Measurements from ENCODE around the gene MB21D2.

Gene MB21D2

GRCh38 chr3:192858849-192859585 is 58.6 kb downstream of the MB21D2 start:
- Histone ChIP-seq H3K4me3 (ENCODE audit: low read length) (no peak overlapping the region), H3K36me3 (replicated peaks; ENCODE audit: insufficient read depth, low read length) (no peaks in the 10 kb centered on the region), H2AFZ (ENCODE audit: low read length) (no peak overlapping the region), H3K9ac (ENCODE audit: low read length) (no peak overlapping the region), H3K79me2 (ENCODE audit: low read length) (no peaks in the 10 kb centered on the region; the same call in 1 of the 2 replicates), H3K9me3 (replicated peaks; ENCODE audit: insufficient read depth, low read length) (no peaks in the 10 kb centered on the region), H3K9me2 (replicated peaks; ENCODE audit: insufficient read depth, low read length) (no peaks in the 10 kb centered on the region), H3K27ac (ENCODE audit: low read length) (no peak overlapping the region), H3K4me1 (ENCODE audit: low read length) (peaks cover 20% of the 10 kb centered on the region), H3F3A (ENCODE audit: insufficient read depth, low read length) (peaks cover 4% of the 10 kb centered on the region; the same call in 1 of the 2 replicates), H3K27me3 (replicated peaks; ENCODE audit: insufficient read depth, low read length) (no peaks in the 10 kb centered on the region), H3K4me2 (ENCODE audit: low read depth, low read length) (no peak overlapping the region), H4K20me1 (ENCODE audit: insufficient read depth, low read length) (no peaks in the 10 kb centered on the region)
- DNase-seq: no peak
- TF ChIP-seq EZH2phosphoT487 (IDR thresholded peaks at IDR 0.05; ENCODE audit: low read length): no peak
- TF ChIP-seq EZH2 (optimal IDR thresholded peaks at IDR 0.05; ENCODE audit: low read depth, low read length): no peak
- TF ChIP-seq, protein P1, sequence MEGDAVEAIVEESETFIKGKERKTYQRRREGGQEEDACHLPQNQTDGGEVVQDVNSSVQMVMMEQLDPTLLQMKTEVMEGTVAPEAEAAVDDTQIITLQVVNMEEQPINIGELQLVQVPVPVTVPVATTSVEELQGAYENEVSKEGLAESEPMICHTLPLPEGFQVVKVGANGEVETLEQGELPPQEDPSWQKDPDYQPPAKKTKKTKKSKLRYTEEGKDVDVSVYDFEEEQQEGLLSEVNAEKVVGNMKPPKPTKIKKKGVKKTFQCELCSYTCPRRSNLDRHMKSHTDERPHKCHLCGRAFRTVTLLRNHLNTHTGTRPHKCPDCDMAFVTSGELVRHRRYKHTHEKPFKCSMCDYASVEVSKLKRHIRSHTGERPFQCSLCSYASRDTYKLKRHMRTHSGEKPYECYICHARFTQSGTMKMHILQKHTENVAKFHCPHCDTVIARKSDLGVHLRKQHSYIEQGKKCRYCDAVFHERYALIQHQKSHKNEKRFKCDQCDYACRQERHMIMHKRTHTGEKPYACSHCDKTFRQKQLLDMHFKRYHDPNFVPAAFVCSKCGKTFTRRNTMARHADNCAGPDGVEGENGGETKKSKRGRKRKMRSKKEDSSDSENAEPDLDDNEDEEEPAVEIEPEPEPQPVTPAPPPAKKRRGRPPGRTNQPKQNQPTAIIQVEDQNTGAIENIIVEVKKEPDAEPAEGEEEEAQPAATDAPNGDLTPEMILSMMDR (IDR thresholded peaks at IDR 0.05; ENCODE audit: low read length): no peak

DNA sequence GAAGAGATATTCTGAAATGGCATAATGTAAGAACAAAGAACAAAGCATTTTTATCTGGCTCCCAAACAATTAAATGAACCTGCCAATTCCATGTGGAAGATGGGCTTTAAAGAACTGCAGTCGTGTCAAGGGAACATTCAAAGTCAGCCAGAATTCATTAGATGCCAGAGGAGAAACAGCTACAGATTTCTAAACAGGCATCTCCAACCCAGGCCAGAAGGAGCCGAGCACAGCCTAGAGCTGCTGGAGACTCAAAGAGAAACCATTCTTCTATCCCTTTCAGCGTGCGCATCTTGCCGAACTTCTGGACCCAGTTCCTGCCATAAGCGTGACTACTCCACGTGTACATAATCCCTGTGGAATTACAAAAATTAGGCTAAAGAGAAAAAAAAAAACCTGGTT is 60.4 kb downstream of the MB21D2 start:
- Histone ChIP-seq H3K4me3 (ENCODE audit: low read length) (no peak overlapping the region), H3K79me2 (ENCODE audit: low read length) (no peaks in the 10 kb centered on the region; the same call in 1 of the 2 replicates)
- TF ChIP-seq EZH2phosphoT487 (IDR thresholded peaks at IDR 0.05; ENCODE audit: low read length) (no peak), EZH2 (optimal IDR thresholded peaks at IDR 0.05; ENCODE audit: low read depth, low read length) (no peak)
- TF ChIP-seq, protein P1 (IDR thresholded peaks at IDR 0.05; ENCODE audit: low read length): no peak

DNA sequence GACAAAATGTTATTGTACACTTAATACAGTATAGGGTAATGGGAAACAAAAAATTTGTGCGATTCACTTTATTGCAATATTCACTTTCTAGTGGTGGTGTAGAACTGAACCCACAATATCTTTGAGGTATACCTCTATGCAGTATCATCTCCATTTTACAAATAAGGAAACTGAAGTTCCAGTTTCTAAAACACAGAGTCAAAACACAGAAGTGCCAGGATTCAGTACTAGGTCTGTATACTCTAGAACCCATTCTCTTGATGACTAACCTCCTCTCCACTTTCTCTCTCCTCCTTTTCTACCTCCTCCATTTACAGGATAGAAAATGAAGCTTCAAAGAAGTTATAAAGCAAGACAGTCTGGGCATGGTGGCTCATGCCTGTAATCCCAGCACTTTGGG is 62.2 kb downstream of the MB21D2 start:
- no peak for TF ChIP-seq EZH2 (optimal IDR thresholded peaks at IDR 0.05; ENCODE audit: low read depth, low read length)
- TF ChIP-seq, protein P1 (IDR thresholded peaks at IDR 0.05; ENCODE audit: low read length): no peak
- no peak for TF ChIP-seq EZH2phosphoT487 (IDR thresholded peaks at IDR 0.05; ENCODE audit: low read length)
- H4K20me1 ChIP-seq (ENCODE audit: insufficient read depth, low read length): no peaks in the 10 kb centered on the region
- H3K79me2 ChIP-seq (ENCODE audit: low read length): no peaks in the 10 kb centered on the region
- H3K9ac ChIP-seq (ENCODE audit: low read length): no peak overlapping the region
- no peaks in the 10 kb centered on the region for H3K27me3 ChIP-seq (replicated peaks; ENCODE audit: insufficient read depth, low read length)
- H3K4me2 ChIP-seq (ENCODE audit: low read depth, low read length): no peak overlapping the region
- H3K27ac ChIP-seq (ENCODE audit: low read length): no peak overlapping the region
- H3K36me3 ChIP-seq (replicated peaks; ENCODE audit: insufficient read depth, low read length): no peaks in the 10 kb centered on the region
- no peak overlapping the region for H3K4me3 ChIP-seq (ENCODE audit: low read length)
- DNase-seq: no peak
- no peaks in the 10 kb centered on the region for H3K9me2 ChIP-seq (replicated peaks; ENCODE audit: insufficient read depth, low read length)
- H3K4me1 ChIP-seq (ENCODE audit: low read length): no peaks in the 10 kb centered on the region
- no peak overlapping the region for H2AFZ ChIP-seq (ENCODE audit: low read length)
- H3K9me3 ChIP-seq (replicated peaks; ENCODE audit: insufficient read depth, low read length): no peaks in the 10 kb centered on the region
- no peaks in the 10 kb centered on the region for H3F3A ChIP-seq (ENCODE audit: insufficient read depth, low read length)

More for the DNA sequence above, 60.4 kb downstream of the MB21D2 start:
- Histone ChIP-seq H2AFZ (ENCODE audit: low read length) (no peak overlapping the region), H3K27ac (ENCODE audit: low read length) (no peak overlapping the region), H3K4me1 (ENCODE audit: low read length) (peaks cover 7% of the 10 kb centered on the region), H3K27me3 (replicated peaks; ENCODE audit: insufficient read depth, low read length) (no peaks in the 10 kb centered on the region), H3K9me2 (replicated peaks; ENCODE audit: insufficient read depth, low read length) (no peaks in the 10 kb centered on the region), H3K9ac (ENCODE audit: low read length) (no peak overlapping the region), H3K4me2 (ENCODE audit: low read depth, low read length) (no peak overlapping the region), H3K36me3 (replicated peaks; ENCODE audit: insufficient read depth, low read length) (no peaks in the 10 kb centered on the region), H3K9me3 (replicated peaks; ENCODE audit: insufficient read depth, low read length) (no peaks in the 10 kb centered on the region), H3F3A (ENCODE audit: insufficient read depth, low read length) (peaks cover 4% of the 10 kb centered on the region; the same call in 1 of the 2 replicates), H4K20me1 (ENCODE audit: insufficient read depth, low read length) (no peaks in the 10 kb centered on the region)
- no peak for DNase-seq

Measured in MM.1S (cell line).